GM21529 (cell line): ENCODE data around the gene VEPH1.

Source experiments
- ATAC-seq: cut with Tn5 transposase; IDR thresholded peaks from one replicate; pipeline ENCODE4 v1.9.1; 2021; ENCODE audit not compliant: unreplicated experiment

VEPH1 gene

DNA sequence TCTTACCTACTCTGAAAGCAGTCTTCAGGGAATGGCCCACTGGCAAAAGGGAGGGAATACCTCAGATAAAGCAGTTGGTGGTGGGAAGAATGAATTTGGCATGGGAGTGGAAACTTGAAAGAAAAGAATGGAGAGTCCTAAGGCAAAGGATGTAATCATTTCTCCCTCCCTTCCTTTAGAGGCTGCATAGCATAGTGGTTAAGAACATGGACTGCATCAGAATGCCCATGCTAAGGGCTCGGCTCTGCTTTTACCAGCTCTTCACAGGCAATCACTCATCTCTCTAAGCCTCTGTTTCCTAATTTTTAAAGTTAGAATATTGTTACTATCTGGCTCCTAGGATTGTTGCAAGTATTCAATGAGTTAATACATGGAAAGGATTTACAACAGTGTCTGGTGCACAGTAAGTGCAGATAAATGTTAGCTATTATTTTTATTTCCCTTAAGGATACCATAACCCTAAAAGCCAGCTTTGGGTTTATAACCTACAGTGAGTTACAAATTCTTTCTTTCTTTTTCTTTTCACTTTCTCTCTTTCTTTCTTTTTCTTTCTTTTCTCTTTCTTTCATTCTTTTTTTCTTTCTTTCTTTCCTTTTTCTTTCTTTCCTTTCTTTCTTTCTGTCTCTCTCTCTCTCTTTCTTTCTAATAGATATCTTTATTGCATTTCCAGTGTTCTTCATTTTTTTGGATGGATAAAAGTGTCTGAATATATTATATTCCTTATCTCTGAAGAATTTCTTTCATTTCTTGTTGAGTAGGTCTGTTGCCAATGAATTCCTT lies 23.6 kb downstream of the VEPH1 start:
- ATAC-seq, result no peak

DNA sequence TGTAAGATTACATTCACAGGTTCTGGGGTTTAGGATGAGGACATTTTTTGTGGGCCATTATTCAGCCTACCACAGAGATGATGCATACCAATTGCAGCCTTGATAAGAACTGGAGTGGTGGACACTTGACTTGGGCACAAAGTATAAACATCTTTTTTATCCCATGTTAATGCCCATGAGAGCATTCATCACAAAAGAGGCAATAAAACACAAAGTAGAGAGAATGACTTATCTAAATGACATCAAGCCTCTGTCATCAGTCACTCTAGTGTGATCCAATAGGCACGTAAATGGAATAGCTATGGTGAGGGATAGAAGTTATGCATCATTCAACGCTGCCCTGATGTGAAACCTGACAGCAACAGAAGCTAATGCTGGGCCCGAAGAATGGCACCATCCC lies 25.8 kb downstream of the VEPH1 start:
- no peak for ATAC-seq

DNA sequence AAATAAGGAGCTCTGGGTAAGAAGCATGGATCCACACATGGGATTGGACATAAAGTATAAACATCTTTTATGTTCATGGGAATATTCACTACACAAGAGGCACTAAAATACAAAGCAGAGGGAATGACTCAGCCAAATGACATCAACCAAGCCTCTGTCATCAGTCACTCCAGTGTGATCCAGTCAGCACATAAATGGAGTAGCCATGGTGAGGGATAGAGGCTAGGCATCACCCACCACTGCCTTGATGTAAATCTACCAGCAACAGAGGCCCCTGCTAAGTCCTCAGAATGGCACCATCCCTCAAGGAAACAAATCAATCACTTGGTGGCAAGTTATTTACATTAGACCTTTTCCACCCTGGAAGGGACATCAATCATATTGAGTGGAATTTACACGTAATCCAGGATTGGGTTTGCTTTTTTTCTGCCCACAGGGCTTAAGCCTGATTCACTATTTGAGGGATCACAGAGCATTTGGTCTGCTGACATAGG lies 27.2 kb downstream of the VEPH1 start:
- no peak for ATAC-seq

DNA sequence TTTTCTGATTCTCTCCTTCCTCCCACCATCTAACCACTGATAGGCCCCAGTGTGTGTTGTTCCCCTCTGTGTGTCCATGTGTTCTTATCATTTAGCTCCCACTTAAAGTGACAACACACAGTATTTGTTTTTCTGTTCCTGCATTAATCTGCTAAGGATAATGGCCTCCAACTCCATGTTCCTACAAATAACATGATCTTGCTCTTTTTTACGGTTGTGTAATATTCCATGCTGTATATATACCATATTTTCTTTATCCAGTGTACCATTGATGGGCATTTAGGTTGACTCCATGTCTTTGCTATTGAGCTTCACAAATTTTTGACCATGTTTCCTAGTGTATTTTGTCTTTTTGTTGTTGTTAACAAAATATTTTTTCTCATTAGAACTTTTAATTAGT lies 30.6 kb downstream of the VEPH1 start:
- no peak for ATAC-seq

DNA sequence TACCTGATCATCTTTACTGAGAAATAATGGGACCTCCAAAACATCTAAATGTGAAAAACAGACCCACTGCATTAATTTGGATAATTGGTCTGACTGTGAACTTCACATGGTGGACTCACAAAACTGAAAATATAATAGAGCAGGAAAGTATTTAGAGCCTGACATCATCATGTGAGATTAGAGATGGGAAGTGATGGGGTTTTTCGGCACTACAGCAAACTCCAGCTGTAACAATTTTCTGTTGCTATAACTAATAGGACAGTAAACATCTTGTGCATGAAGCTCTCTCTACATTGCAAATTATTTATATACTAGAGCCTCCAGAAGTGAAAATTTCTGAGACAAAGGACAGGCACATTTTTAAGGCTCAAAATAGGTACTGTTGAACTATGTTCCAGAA lies 32.2 kb downstream of the VEPH1 start:
- ATAC-seq, result no peak

DNA sequence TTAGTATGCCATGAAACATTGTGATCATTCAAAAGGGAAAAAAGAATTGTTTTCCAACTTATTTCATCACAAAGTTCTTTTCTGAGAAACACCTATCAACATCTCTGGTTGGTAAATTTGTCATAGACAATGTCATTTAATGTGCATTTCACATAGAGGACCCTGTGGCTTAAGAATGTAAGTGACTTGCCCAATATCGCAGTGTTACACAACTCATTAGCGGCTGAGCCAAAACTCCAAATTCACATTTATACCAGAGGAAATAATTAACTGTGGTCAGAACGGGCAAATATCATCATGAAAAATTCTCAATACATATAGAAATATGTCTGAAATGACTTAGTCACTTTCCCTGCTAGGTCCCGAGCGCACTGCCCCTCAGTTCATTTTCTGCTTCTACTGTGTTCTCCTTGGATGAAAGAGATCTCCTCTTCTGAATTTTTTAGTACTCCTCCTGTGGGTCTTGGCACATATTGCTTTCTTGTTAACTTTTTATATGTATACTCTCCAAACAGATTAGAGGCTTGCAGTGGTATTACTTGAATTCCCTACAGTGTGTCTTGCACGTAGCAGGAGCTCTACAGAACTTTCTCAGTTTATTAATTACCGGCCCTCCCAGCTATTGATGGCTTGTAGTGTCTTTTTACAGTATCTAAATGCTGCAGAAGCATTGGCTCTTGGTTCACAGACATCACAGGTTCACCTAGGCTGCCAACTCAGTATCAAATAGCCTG lies 33.5 kb downstream of the VEPH1 start:
- ATAC-seq, result no peak

DNA sequence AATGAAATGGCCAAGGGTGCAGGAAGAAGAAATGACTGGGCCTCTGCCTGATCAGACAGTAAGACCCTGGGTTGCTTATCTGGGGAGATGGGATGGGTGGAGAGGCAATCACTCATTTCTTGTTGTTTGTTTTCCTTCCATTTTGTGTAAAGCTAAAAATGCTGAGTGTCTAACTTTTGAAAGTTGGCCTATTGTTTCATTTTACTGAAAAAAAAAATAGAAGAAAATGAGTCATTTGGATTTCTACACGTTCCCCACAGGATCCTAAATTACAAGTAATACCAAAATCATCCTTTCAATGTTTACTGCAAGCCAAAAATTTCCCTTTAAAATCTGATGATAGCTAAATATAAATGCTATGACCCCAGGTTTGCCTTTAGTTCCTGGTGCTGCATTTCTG lies 36.0 kb downstream of the VEPH1 start:
- no peak for ATAC-seq

DNA sequence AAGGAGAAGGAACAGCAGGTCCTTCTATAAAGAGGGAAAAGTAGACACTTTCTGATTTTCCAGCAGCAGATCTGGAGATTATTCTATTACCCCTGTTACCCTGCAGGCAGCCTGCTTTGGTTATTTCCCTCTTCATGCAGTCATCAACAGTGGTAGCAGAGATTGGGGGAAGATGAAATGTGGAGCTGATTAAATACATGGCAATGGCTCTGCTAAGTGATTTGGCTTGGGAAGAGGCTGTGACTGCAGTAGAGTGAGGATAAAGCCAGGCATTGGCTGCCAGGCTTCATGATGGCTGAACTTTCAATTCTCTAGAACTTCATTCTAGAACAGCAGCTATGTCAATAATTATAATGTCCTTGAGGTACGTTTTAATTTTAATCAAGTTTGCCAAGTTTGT lies 37.5 kb downstream of the VEPH1 start:
- no peak for ATAC-seq

DNA sequence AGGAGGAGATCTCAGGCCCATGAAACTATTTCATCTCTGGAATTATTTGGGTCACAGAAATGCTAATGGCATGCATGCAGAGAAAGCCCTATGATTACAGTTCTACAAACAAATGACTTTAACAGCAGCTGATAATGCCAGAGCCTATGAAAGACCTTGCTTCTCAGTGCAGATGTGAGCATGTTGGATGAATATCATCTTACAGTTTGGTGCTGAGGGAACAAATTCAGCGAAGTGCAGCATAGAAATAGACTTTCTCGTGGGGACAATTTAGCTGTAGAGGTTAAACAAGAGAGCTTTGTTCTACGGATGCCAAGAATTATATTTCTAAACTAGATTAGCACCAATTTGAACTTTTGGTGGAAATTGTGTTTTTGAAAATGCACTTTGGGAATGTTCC lies 38.9 kb downstream of the VEPH1 start:
- ATAC-seq, result no peak

DNA sequence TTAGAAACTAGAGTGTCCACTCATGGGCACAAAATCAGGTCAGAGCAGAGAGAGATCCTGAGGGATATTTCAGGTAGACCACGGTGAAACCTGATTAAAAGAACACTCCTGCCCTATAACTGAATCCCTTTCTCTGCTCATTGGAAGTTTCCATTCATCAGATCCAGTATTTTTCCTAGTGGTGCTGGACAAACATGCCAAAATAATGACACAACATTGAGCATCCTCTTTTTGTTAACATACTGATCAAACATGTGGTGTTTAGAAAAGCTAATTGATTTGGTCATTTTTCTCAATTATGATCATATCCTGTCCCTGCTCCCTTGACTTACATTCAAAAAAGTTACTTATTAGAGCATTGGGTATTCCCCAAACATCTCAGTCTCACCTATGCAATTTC lies 39.4 kb downstream of the VEPH1 start:
- ATAC-seq, result no peak

DNA sequence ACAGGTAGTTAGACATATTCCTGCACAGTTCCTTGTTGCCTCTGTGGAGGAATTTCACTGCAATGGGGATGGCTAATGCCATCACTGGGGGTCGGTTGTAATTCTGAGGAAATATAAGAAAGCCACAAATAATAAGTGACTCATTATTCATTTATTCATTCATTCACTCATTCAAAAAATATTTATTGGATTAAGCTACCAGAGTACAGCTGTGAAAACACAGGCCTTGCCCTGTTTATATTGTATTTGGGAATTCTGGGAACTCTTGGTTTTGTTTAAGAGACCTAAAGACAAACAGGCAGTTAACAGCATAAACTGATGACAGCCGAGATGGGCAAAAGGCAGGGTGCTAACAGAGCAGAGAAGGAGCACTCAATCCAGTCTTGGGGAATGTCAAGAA lies 43.0 kb downstream of the VEPH1 start:
- ATAC-seq, result no peak

DNA sequence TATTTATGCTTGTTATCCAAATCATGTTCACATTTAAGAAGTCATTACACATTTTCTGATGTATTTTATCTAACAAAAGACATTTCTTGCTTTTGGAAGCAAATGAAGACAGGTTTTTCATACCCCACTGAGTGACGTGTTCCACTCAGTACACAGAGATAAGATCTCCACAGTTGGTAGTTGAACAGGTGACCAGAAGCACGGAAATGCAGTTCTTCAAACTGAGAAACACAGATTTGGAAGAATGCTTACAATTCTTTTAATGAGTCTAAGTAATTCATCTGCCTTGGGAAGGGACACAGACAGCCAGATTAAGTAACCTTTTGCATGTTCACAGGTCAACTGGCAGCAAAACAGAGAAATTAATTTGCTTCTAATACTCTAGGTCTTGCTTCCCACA lies 43.5 kb downstream of the VEPH1 start:
- ATAC-seq, result no peak

DNA sequence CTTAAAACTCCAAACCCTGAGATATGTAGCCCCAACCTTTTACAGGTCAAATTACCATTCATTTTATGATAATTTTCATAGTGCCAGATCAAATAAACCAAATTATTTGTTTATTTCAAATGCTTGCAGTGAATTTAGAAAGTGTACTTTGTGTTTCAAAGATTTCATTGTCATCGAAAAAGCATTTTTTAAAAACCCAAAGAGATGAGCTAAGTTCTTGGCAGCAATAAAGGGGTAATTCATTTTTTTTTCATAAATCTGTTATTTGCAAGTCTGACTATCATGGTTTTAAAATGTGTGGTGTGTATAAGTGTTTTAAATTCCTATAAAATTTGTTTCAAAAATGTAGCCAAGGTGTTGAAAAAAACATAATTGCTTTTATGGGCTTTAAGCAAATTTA lies 49.4 kb downstream of the VEPH1 start:
- no peak for ATAC-seq

DNA sequence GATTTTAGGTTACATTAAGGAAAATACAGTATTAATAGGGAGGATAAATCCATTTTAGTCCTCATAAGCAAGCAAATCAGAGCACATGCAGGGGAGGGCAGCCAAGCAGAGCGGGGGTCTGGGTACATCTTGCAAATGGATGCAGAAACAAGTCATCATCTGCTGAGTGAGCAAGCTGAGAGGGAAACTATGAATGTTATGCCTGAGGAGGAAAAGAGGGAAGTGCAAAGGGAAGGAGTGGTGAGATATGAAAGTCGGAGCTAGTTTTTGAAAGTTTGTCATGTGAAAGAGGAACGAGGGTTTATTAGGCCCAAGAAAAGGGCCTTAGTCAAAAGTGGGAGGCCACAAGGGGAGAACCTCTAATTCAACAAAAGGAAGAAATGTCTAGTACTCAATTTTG lies 51.1 kb downstream of the VEPH1 start:
- ATAC-seq, result peak; percentile 67

DNA sequence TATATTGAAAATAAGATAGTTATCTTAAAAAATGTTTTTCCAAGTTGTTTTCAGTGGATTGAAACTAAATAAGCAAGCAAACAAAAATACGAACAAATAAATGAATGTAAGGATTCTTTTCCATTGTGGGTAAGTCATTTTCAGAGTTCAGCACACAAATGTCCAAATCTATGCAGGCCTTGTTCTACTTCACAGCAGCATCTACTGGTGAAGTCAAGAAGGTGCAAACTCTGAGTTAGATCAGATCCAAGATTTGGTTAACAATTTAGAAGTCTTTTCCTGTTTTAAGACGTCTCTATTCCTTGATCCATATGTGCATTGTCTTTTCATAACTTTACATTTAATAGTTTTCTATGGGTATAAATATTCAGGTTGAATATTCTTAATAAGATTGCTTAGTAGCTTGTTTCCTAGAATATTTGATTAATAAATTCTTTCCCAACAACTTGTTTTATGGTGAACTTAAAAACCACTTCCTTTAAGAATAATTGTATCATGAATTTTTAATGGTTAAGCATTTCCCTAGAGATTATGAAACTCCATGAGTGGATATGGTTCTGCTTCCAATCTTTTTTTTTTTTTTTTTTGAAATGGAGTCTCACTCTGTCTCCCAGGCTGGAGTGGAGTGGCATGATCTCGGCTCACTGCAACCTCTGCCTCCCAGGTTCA lies 56.1 kb downstream of the VEPH1 start:
- no peak for ATAC-seq

DNA sequence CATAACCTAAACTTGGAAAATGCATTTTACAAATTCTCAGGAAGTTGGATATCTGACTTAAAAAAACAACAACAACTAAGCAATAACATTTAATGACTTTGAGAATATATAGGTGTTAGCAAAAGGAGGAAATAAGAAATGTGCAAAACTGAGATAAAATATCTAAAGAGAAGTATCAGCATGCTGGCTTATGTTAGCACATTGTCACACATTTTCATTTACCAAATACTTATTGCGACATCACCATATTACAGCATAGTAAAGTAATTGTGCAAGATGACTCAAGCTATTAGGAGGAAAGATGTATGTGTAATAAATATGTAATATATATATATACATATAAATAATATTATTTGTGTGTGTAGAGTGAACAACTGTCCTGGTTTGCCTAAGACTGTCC lies 57.4 kb downstream of the VEPH1 start:
- ATAC-seq, result no peak

DNA sequence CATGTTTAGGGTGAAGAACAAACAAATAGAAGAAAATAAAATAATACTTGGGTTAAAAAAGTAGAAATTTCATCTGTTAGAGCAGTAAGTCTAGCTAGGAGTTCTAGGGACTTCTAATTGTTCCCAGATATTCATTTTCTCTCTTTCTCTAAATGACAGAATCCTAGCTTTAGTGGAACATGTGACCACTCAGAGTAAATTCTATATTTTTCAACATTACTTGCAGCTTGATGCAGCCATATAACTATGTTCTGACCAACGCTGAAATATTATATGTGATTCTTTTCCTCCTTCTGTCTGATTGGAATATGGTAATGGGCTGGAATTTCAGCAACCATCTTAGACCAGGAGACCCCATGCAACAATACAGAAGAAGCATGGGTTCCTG lies 58.4 kb downstream of the VEPH1 start:
- no peak for ATAC-seq

DNA sequence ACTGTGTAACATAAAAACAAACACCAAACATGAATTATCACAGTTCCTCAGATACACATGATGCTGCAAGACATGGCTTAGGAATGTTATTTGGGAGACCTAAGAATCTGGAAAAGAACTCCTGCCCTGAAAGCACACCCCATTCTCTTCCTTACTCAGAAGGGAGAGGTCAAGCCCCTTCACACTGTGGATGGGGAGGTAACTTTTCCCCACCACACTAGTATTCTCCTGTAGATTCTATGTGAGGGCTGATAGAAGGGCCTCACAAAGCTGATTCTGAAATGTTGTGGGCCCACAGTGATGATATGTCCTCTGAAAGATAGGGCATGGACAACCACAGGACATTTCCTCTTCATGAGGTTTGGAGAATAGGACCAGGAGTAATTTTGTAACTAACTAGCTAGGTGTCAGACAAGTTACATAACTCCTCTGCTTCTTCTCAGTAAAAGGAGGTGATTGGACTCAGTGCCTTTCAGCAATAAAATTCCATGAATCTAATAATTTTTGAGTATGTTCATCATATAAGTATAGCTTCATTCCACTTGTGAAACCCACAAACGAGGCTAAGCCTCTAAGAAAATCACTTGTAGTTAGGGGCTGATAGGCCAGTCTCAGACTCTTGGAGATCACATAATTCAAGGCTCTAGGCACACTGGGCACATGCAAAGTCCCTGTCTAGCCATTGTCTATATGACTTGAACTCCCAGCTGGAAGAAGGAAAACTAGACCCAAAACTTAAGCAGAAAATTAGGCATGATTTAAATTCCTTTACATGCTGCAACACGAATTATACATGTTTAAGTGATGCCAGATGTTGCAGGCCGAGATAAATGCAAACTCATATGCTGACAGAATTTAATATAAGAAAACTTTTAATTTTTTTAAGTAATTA lies 59.1 kb downstream of the VEPH1 start:
- ATAC-seq, result no peak

DNA sequence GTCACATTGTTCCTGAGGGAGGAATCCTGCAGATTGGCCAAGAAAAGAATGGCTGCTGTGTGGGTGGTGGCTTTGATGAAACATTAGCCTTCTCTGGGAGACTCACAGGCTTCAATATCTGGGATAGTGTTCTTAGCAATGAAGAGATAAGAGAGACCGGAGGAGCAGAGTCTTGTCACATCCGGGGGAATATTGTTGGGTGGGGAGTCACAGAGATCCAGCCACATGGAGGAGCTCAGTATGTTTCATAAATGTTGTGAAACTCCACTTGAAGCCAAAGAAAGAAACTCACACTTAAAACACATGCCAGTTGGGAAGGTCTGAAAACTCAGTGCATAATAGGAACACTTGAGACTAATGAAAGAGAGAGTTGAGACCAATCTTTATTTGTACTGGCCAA lies 60.5 kb downstream of the VEPH1 start:
- ATAC-seq, result no peak

DNA sequence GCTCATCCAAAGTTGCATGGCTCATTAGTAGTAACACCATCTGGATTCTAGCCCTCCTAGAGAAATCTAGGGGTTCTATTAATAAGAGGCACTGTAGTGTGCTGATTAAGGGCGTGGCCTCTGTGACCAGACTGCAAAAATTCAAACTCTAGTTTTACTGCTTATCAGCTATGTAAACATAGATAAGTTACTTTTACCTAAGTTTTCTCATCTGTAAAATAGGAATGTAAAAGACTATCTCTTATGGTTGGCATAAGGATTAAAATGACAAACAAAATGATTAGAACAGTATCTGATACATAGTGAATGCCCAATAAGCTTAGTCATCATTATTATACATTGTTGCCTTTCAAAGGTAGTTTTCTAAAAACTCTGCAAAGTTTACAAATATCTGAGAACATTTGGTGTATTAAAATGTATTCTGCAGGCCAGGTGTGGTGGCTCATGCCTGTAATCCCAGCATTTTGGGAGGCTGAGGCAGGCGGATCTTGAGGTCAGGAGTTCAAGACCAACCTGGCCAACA lies 62.1 kb downstream of the VEPH1 start:
- no peak for ATAC-seq

DNA sequence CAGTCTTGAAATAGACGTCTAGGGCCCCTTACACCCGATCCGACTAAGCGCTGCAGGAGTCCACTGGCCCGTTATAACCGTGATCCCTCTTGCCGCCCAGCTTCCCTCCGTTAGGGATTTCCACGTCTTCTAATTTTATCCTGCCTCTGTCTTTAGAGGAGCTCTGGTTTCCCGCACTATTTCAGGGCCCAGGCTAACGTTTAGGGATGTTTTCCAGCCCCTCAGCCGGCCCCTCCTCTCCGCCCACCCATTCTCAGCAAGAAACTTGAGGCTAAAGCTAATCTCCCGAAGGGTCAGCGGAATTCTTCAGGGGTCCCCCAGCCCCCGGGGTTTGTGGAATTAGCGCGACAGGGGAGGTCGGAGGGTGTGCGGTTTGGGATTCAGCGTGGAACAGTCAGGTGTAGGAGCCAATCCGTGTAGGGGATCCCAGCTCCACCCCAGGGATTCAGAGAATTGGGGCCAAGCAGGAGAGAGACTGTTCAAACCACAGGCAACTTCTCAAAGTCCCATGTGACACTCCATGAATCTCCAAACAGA lies 65.0 kb downstream of the VEPH1 start:
- ATAC-seq, result no peak
